ENCODE data around the gene BDH1.
"Not testable (repeated sequence)": the region's sequence is repeated elsewhere in the genome, so short reads cannot be mapped to it uniquely, and the experiment has no call there.

BDH1 gene

DNA sequence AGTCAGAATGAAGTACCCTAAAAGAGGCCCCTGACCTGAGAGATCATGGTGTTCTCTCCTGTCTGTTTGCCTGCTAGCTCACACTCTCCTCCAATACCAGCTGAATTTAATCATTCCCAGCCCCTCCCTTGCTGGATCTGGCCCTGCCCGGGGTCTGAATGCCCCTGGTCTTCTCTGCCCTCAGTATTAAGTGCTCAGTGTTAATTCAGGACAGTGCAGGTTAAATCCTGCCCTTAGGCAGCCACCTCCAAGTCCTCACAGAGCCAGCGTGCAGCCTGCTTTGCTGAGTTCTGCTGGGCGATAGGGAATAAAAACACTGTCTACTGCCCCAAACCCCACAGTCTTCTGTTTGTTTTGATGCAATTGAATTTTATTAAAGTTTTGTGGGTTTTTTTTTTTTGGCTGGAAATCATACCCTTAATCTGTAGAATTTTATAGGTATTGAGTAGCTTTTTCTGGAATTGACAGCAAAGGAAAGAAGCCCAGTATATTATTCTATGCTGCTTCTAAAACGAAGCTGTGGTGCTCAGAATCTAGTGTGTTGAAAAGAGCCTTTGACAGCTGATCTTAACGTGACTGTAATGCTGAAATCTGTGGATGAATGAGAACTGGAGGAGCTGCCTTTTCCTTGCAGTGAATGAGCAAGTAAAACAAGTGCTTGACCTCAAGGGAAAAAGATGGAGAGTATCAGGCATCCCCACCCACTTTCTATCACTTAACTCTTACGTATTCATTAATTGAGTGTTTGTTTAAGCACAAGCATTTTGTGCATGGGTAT lies 12.3 kb upstream of the BDH1 start:
- H3K18ac ChIP-seq (ENCODE audit: low read depth in 1 of 2, low read length in 2 of 2) = no peak overlapping the region
- no peak overlapping the region for H2AK5ac ChIP-seq (ENCODE audit: low read length, severe bottlenecking)
- no peak overlapping the region for H2BK5ac ChIP-seq (ENCODE audit: low read depth, low read length, poor library complexity, severe bottlenecking)
- DNase-seq = no peak
- no peak overlapping the region for H3K4me3 ChIP-seq (ENCODE audit: insufficient read depth in 1 of 2, low read depth in 1 of 2, low read length in 2 of 2)
- H3K9ac ChIP-seq (ENCODE audit: low read length) = no peak overlapping the region
- H3K4me2 ChIP-seq (ENCODE audit: low read length, poor library complexity, severe bottlenecking) = no peak overlapping the region
- no peaks in the 10 kb centered on the region for H3K79me1 ChIP-seq (replicated peaks; ENCODE audit: low read length, poor library complexity, severe bottlenecking)
- H3K23ac ChIP-seq (ENCODE audit: low read length in 2 of 2) = no peak overlapping the region
- no peak overlapping the region for H3K4ac ChIP-seq (ENCODE audit: low read depth in 1 of 2, low read length in 2 of 2)
- H3K9me3 ChIP-seq (ENCODE audit: control insufficient read depth, low read length) = peaks cover 4% of the 10 kb centered on the region
- H2AFZ ChIP-seq (ENCODE audit: low read depth, low read length) = no peak overlapping the region
- no peak overlapping the region for H3K14ac ChIP-seq (ENCODE audit: low read length in 2 of 2)
- 23% methylated on average over 3 of the region's 6 CpGs for whole genome bisulfite sequencing
- H3K36me3 ChIP-seq (ENCODE audit: control insufficient read depth in 1 of 2, insufficient read depth in 2 of 2, low read depth in 1 of 2, low read length in 2 of 2) = no peaks in the 10 kb centered on the region
- no peaks in the 10 kb centered on the region for H3K4me1 ChIP-seq (ENCODE audit: control insufficient read depth, insufficient read depth, low read depth, low read length)
- no peak overlapping the region for H4K8ac ChIP-seq (ENCODE audit: low read length)
- peaks cover 5 to 19% of the 10 kb centered on the region in 2 experiments for H3K27me3 ChIP-seq (ENCODE audit: control insufficient read depth in 1 of 2, insufficient read depth in 1 of 2, low read length in 2 of 2)
- no peak overlapping the region for H2BK15ac ChIP-seq (ENCODE audit: low read depth, poor library complexity, severe bottlenecking)
- no peak overlapping the region for H4K91ac ChIP-seq (ENCODE audit: low read length)
- H2BK12ac ChIP-seq (ENCODE audit: low read length in 2 of 2) = no peak overlapping the region
- no peak overlapping the region for H3K27ac ChIP-seq (ENCODE audit: low read length, poor library complexity, severe bottlenecking)
- H2BK120ac ChIP-seq (ENCODE audit: low read depth, low read length) = no peak overlapping the region

DNA sequence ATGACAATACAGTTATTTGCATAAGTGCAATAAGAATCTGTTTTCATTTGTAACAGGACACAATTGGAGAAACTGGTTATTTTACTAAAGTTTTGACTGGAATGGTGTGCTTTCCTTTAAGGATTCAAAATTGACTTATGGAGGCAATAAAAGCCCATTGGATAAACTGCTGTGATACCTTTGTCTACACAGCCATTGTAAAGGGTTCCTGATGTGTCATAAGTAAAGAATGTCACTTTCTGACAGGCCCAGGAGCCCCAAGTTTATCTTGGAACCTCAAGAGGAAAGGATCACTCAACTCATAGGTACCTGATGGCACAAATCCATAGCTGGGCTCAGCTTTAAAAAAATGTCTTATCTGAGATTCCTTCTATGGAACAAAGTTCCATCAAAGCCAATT lies 10.4 kb upstream of the BDH1 start:
- not testable (repeated sequence) for H2AFZ ChIP-seq (ENCODE audit: low read depth, low read length); H4K91ac ChIP-seq (ENCODE audit: low read length); H3K79me1 ChIP-seq (replicated peaks; ENCODE audit: low read length, poor library complexity, severe bottlenecking); H4K8ac ChIP-seq (ENCODE audit: low read length); H2AK5ac ChIP-seq (ENCODE audit: low read length, severe bottlenecking); H3K18ac ChIP-seq (ENCODE audit: low read depth in 1 of 2, low read length in 2 of 2); H3K9me3 ChIP-seq (ENCODE audit: control insufficient read depth, low read length); H3K27ac ChIP-seq (ENCODE audit: low read length, poor library complexity, severe bottlenecking); H3K4me1 ChIP-seq (ENCODE audit: control insufficient read depth, insufficient read depth, low read depth, low read length); H3K9ac ChIP-seq (ENCODE audit: low read length); H3K14ac ChIP-seq (ENCODE audit: low read length in 2 of 2); H2BK15ac ChIP-seq (ENCODE audit: low read depth, poor library complexity, severe bottlenecking); H2BK12ac ChIP-seq (ENCODE audit: low read length in 2 of 2); H3K4me3 ChIP-seq (ENCODE audit: insufficient read depth in 1 of 2, low read depth in 1 of 2, low read length in 2 of 2); H3K36me3 ChIP-seq (ENCODE audit: control insufficient read depth in 1 of 2, insufficient read depth in 2 of 2, low read depth in 1 of 2, low read length in 2 of 2); H2BK5ac ChIP-seq (ENCODE audit: low read depth, low read length, poor library complexity, severe bottlenecking); DNase-seq; H3K4me2 ChIP-seq (ENCODE audit: low read length, poor library complexity, severe bottlenecking); H2BK120ac ChIP-seq (ENCODE audit: low read depth, low read length); H3K4ac ChIP-seq (ENCODE audit: low read depth in 1 of 2, low read length in 2 of 2); H3K23ac ChIP-seq (ENCODE audit: low read length in 2 of 2)
- H3K27me3 ChIP-seq (ENCODE audit: control insufficient read depth in 1 of 2, insufficient read depth in 1 of 2, low read length in 2 of 2) = peaks cover 5 to 25% of the 10 kb centered on the region in 2 experiments

- H4K8ac ChIP-seq (ENCODE audit: low read length) = no peak overlapping the region
- no peak overlapping the region for H2BK15ac ChIP-seq (ENCODE audit: low read depth, poor library complexity, severe bottlenecking)
- no peak overlapping the region for H2BK5ac ChIP-seq (ENCODE audit: low read depth, low read length, poor library complexity, severe bottlenecking)
- no peak overlapping the region for H2AK5ac ChIP-seq (ENCODE audit: low read length, severe bottlenecking)
- H3K4ac ChIP-seq (ENCODE audit: low read depth in 1 of 2, low read length in 2 of 2) = no peak overlapping the region
- H3K4me1 ChIP-seq (ENCODE audit: control insufficient read depth, insufficient read depth, low read depth, low read length) = no peaks in the 10 kb centered on the region
- H2BK120ac ChIP-seq (ENCODE audit: low read depth, low read length) = no peak overlapping the region
- H4K91ac ChIP-seq (ENCODE audit: low read length) = no peak overlapping the region
- H3K79me1 ChIP-seq (replicated peaks; ENCODE audit: low read length, poor library complexity, severe bottlenecking) = no peaks in the 10 kb centered on the region
- H3K14ac ChIP-seq (ENCODE audit: low read length in 2 of 2) = no peak overlapping the region
- H2AFZ ChIP-seq (ENCODE audit: low read depth, low read length) = no peak overlapping the region
- peaks cover 5 to 39% of the 10 kb centered on the region in 2 experiments for H3K27me3 ChIP-seq (ENCODE audit: control insufficient read depth in 1 of 2, insufficient read depth in 1 of 2, low read length in 2 of 2)
- no peak overlapping the region for H3K4me3 ChIP-seq (ENCODE audit: insufficient read depth in 1 of 2, low read depth in 1 of 2, low read length in 2 of 2)
- H3K27ac ChIP-seq (ENCODE audit: low read length, poor library complexity, severe bottlenecking) = no peak overlapping the region
- no peak overlapping the region for H3K4me2 ChIP-seq (ENCODE audit: low read length, poor library complexity, severe bottlenecking)
- no peaks in the 10 kb centered on the region for H3K36me3 ChIP-seq (ENCODE audit: control insufficient read depth in 1 of 2, insufficient read depth in 2 of 2, low read depth in 1 of 2, low read length in 2 of 2)
- no peak overlapping the region for H2BK12ac ChIP-seq (ENCODE audit: low read length in 2 of 2)
- no CpG with 5 or more reads among the region's 1 CpG for WGBS
- H3K9ac ChIP-seq (ENCODE audit: low read length) = no peak overlapping the region
- no peak overlapping the region for H3K18ac ChIP-seq (ENCODE audit: low read depth in 1 of 2, low read length in 2 of 2)
- H3K9me3 ChIP-seq (ENCODE audit: control insufficient read depth, low read length) = peaks cover 8% of the 10 kb centered on the region
- DNase-seq = no peak
- H3K23ac ChIP-seq (ENCODE audit: low read length in 2 of 2) = no peak overlapping the region
Observed at GRCh38 chr3:197564097-197564843, 8.5 kb upstream of the BDH1 start.

- H2AK5ac ChIP-seq (ENCODE audit: low read length, severe bottlenecking) = no peak overlapping the region
- no peak overlapping the region for H2AFZ ChIP-seq (ENCODE audit: low read depth, low read length)
- H2BK15ac ChIP-seq (ENCODE audit: low read depth, poor library complexity, severe bottlenecking) = no peak overlapping the region
- H3K79me1 ChIP-seq (replicated peaks; ENCODE audit: low read length, poor library complexity, severe bottlenecking) = no peaks in the 10 kb centered on the region
- H2BK120ac ChIP-seq (ENCODE audit: low read depth, low read length) = no peak overlapping the region
- no peak overlapping the region for H3K27ac ChIP-seq (ENCODE audit: low read length, poor library complexity, severe bottlenecking)
- H3K4ac ChIP-seq (ENCODE audit: low read depth in 1 of 2, low read length in 2 of 2) = no peak overlapping the region
- no peak overlapping the region for H4K91ac ChIP-seq (ENCODE audit: low read length)
- H4K8ac ChIP-seq (ENCODE audit: low read length) = no peak overlapping the region
- 54% methylated on average over 5 of the region's 6 CpGs for WGBS
- H3K4me3 ChIP-seq (ENCODE audit: insufficient read depth in 1 of 2, low read depth in 1 of 2, low read length in 2 of 2) = no peak overlapping the region
- H3K4me1 ChIP-seq (ENCODE audit: control insufficient read depth, insufficient read depth, low read depth, low read length) = no peaks in the 10 kb centered on the region
- H3K23ac ChIP-seq (ENCODE audit: low read length in 2 of 2) = no peak overlapping the region
- H3K4me2 ChIP-seq (ENCODE audit: low read length, poor library complexity, severe bottlenecking) = no peak overlapping the region
- no peak overlapping the region for H2BK12ac ChIP-seq (ENCODE audit: low read length in 2 of 2)
- no peak overlapping the region for H2BK5ac ChIP-seq (ENCODE audit: low read depth, low read length, poor library complexity, severe bottlenecking)
- H3K36me3 ChIP-seq (ENCODE audit: control insufficient read depth in 1 of 2, insufficient read depth in 2 of 2, low read depth in 1 of 2, low read length in 2 of 2) = no peaks in the 10 kb centered on the region
- DNase-seq = no peak
- H3K14ac ChIP-seq (ENCODE audit: low read length in 2 of 2) = no peak overlapping the region
- peaks cover under 1 to 49% of the 10 kb centered on the region in 2 experiments for H3K27me3 ChIP-seq (ENCODE audit: control insufficient read depth in 1 of 2, insufficient read depth in 1 of 2, low read length in 2 of 2)
- H3K18ac ChIP-seq (ENCODE audit: low read depth in 1 of 2, low read length in 2 of 2) = no peak overlapping the region
- H3K9ac ChIP-seq (ENCODE audit: low read length) = no peak overlapping the region
- H3K9me3 ChIP-seq (ENCODE audit: control insufficient read depth, low read length) = peaks cover 8% of the 10 kb centered on the region
Observed at GRCh38 chr3:197562398-197563251, 6.9 kb upstream of the BDH1 start.
